IMR-90 (cell line): Measurements from ENCODE around the gene NMBR. TPM values are rescaled to one million over a fixed set of nuclear protein-coding genes. Genes with fewer than 3 reads are reported as not detected.
A peak's percentile ranks its signal among the peaks of the same experiment; 100 is the strongest.

Experiments used
- BHLHE40 ChIP-seq: fragments of 150-350 bp; IDR thresholded peaks from 2 replicates; pipeline ENCODE4 v1.6.1; 2016; ENCODE audit warnings: mild to moderate bottlenecking, low read depth, low read length
- CHD1 ChIP-seq: IDR thresholded peaks from 2 replicates; pipeline ENCODE4 v1.6.1; 2012; ENCODE audit warnings: low read depth, low read length, improper control_type of control experiment
- FOS ChIP-seq: fragments of 150-350 bp; IDR thresholded peaks from 2 replicates; pipeline ENCODE4 v1.6.1; 2016; ENCODE audit warnings: low read depth, low read length
- MAFK ChIP-seq: IDR thresholded peaks from 2 replicates; pipeline ENCODE4 v1.6.1; 2012; ENCODE audit warnings: low read depth, low read length, improper control_type of control experiment
- POLR2A ChIP-seq: IDR thresholded peaks from 2 replicates; pipeline ENCODE4 v1.6.1; 2012; ENCODE audit warnings: mild to moderate bottlenecking, low read depth, low read length
- SMC3 ChIP-seq: fragments of 150-350 bp; IDR thresholded peaks from 2 replicates; pipeline ENCODE4 v1.6.1; 2016; ENCODE audit warnings: low read depth, mild to moderate bottlenecking, antibody characterized with exemption, low read length, moderate library complexity
- polyA plus RNA-seq, 3 experiments: library from polyadenylated mRNA; depleted of rRNA; stranded (reverse); fragments of >200 nt; gene quantifications; 2 replicates each; pipeline ENCODE4 v1.2.3, GENCODE V29; 2012; ENCODE audit warnings: low replicate concordance in 1 of 3
- total RNA-seq: library from RNA; depleted of rRNA; stranded (reverse); fragments of >200 nt; gene quantifications from 2 replicates; pipeline ENCODE4 v1.2.3, GENCODE V29; 2012

NMBR gene
- total and polyA plus RNA-seq, 2 of the 4 experiments (the other 2 are of a cell fraction), result not detected

- peak; percentile 61; the same call in 1 of the 2 replicates for TF ChIP-seq CHD1
- TF ChIP-seq POLR2A, result peak; percentile 56; the same call in 1 of the 2 replicates
- peak; percentile 89 for TF ChIP-seq SMC3
- peak; percentile 90 for TF ChIP-seq BHLHE40
- TF ChIP-seq MAFK, result no peak
- no peak for TF ChIP-seq FOS
These were observed at the start of gene NMBR, which contains the start of gene VTA1 (continued) for GRCh38 chr6:142146828-142147662.
